Prostate gland (tissue), 2 donors: ENCODE measurements around the gene FAM32A.

Source experiments
- CTCF ChIP-seq, 4 experiments: fragments of 200-600 bp in 2 of 4; fragments of 450-650 bp in 2 of 4; sonication (generic) in 2 of 4; IDR thresholded peaks; 1 replicate in 3 of 4; 2 replicates in 1 of 4; pipeline ENCODE4 v1.5.1; 2016 to 2019; ENCODE audit warnings: antibody characterized with exemption in 4 of 4, mild to moderate bottlenecking in 2 of 4, moderate library complexity in 2 of 4
- POLR2A ChIP-seq: fragments of 450-650 bp; IDR thresholded peaks from one replicate; pipeline ENCODE4 v1.6.1; 2016; ENCODE audit warnings: antibody characterized with exemption, mild to moderate bottlenecking
- POLR2AphosphoS5 ChIP-seq: sonication (generic); formaldehyde crosslinking; IDR thresholded peaks from one replicate; pipeline ENCODE4 v1.6.1; 2017; ENCODE audit warnings: antibody characterized with exemption

- no peak for TF ChIP-seq POLR2A
- no peak for TF ChIP-seq CTCF (IDR thresholded peaks at IDR 0.05)
- TF ChIP-seq POLR2AphosphoS5 = no peak
Observed at GRCh38 chr19:16153582-16154336, 31.5 kb upstream of the FAM32A start.
